Hepatocyte (in vitro differentiated cells): ENCODE measurements around the gene KRT14.

ENCODE experiments used
- CTCF ChIP-seq: fragments of 200-600 bp; sonication (generic); IDR thresholded peaks from 2 replicates; pipeline ENCODE4 v1.5.1; 2016; ENCODE audit warnings: antibody characterized with exemption, mild to moderate bottlenecking; ENCODE audit not compliant: poor library complexity
- EZH2phosphoT487 ChIP-seq: fragments of 200-600 bp; sonication (generic); IDR thresholded peaks from one replicate; pipeline ENCODE4 v1.6.1; 2018; ENCODE audit warnings: antibody characterized with exemption, mild to moderate bottlenecking, low read depth, moderate library complexity; ENCODE audit not compliant: unreplicated experiment, severe bottlenecking

GRCh38 chr17:41629316-41629715 is 42.6 kb upstream of the KRT14 start:
- TF ChIP-seq CTCF (no peak), EZH2phosphoT487 (no peak)
